GM12878 (cell line): ENCODE measurements around the gene ITGB2. TPM values are rescaled to one million over a fixed set of nuclear protein-coding genes. Genes with fewer than 3 reads are reported as not detected.

ENCODE experiments used
- ATAC-seq: fragments of 200-7000 bp; cut with Tn5 transposase; 3 replicates; pipeline ENCODE4 v1.9.1; 2020; ENCODE audit warnings: mild to moderate bottlenecking, moderate library complexity
- BruUV-seq: library from RNA; stranded (reverse); fragments of 400-500 nt; replicated peaks from 2 replicates; lab custom pipeline; 2021; lab: Mats Ljungman, UMichigan
- CTCF ChIA-PET: fragments of 300-600 bp; sonication (Branson Sonifier 250); formaldehyde crosslinking; extraction: SDS; loops from one replicate; lab custom pipeline; 2021; ENCODE audit warnings: inconsistent platforms; lab: Yijun Ruan, JAX
- POLR2A ChIA-PET: fragments of 350-600 bp; formaldehyde crosslinking; extraction: SDS; loops from one replicate; lab custom pipeline; 2021; ENCODE audit warnings: inconsistent platforms; lab: Charles Lee
- RAD21 ChIA-PET: fragments of 300-600 bp; sonication (Branson Sonifier 250); formaldehyde crosslinking; loops from one replicate; lab custom pipeline; 2023; ENCODE audit warnings: antibody characterized with exemption; ENCODE audit not compliant: unreplicated experiment; lab: Charles Lee
- SMC1A ChIA-PET: fragments of 300-600 bp; sonication (Branson Sonifier 250); formaldehyde crosslinking; loops from one replicate; lab custom pipeline; 2023; ENCODE audit not compliant: unreplicated experiment, uncharacterized antibody; lab: Charles Lee
- DNase-seq: peaks from one replicate; pipeline ENCODE4 v3.0.0-alpha.2; 2011; ENCODE audit warnings: low read depth, low spot score
- FAIRE-seq: peaks from 3 replicates; lab custom pipeline; 2011; peaks lifted over from hg19 to GRCh38; lab: Jason Lieb, UNC
- H2AFZ ChIP-seq: 2 replicates; pipeline ENCODE4 v1.6.0; 2011; ENCODE audit warnings: low read depth, low read length, control low read depth; ENCODE audit not compliant: control insufficient read depth
- H3K27ac ChIP-seq: 2 replicates; pipeline ENCODE4 v1.5.1; 2011; ENCODE audit warnings: control low read depth; ENCODE audit not compliant: control insufficient read depth, insufficient read depth
- H3K27me3 ChIP-seq, 2 experiments: replicated peaks in 1 of 2; 2 replicates each; pipeline versions ENCODE4 v1.6.0 to v1.6.1; 2011; ENCODE audit warnings: low read length in 1 of 2; ENCODE audit not compliant: control insufficient read depth in 2 of 2, insufficient read depth in 2 of 2
- H3K36me3 ChIP-seq, 2 experiments: 2 replicates each; pipeline ENCODE4 v1.5.1; 2011; ENCODE audit warnings: low read length in 1 of 2; ENCODE audit not compliant: control insufficient read depth in 2 of 2, insufficient read depth in 2 of 2
- H3K4me1 ChIP-seq: 2 replicates; pipeline ENCODE4 v1.6.1; 2011; ENCODE audit warnings: mild to moderate bottlenecking, low read length, moderate library complexity, mixed read lengths; ENCODE audit not compliant: control insufficient read depth, insufficient read depth
- H3K4me2 ChIP-seq: 2 replicates; pipeline ENCODE4 v1.6.0; 2011; ENCODE audit warnings: control low read depth; ENCODE audit not compliant: control insufficient read depth, insufficient read depth
- H3K4me3 ChIP-seq: fragments of 200-600 bp; sonication (generic); 2 replicates; pipeline ENCODE4 v1.5.1; 2016
- H3K79me2 ChIP-seq: 2 replicates; pipeline ENCODE4 v1.6.0; 2011; ENCODE audit warnings: low read length; ENCODE audit not compliant: control insufficient read depth, insufficient read depth
- H3K9ac ChIP-seq: 2 replicates; pipeline ENCODE4 v1.8.0; 2011; ENCODE audit warnings: low read length, control low read depth, mixed read lengths; ENCODE audit not compliant: control insufficient read depth, insufficient read depth
- H3K9me3 ChIP-seq: replicated peaks from 3 replicates; pipeline ENCODE4 v1.5.1; 2011; ENCODE audit warnings: mild to moderate bottlenecking, low read length; ENCODE audit not compliant: control insufficient read depth, insufficient read depth
- H4K20me1 ChIP-seq: 2 replicates; pipeline ENCODE4 v1.6.0; 2011; ENCODE audit not compliant: control insufficient read depth, insufficient read depth
- BHLHE40 ChIP-seq, 2 experiments: fragments of 450-650 bp in 1 of 2; IDR thresholded peaks; 2 replicates each; pipeline ENCODE4 v1.6.1; 2011 to 2017; ENCODE audit warnings: low read depth in 2 of 2, borderline replicate concordance in 1 of 2, improper control_type of control experiment in 1 of 2, low read length in 1 of 2, mild to moderate bottlenecking in 1 of 2
- GATAD2B ChIP-seq: fragments of 450-650 bp; conservative IDR thresholded peaks from 2 replicates; pipeline ENCODE4 v1.6.1; 2017; ENCODE audit warnings: low read depth, mild to moderate bottlenecking, moderate library complexity
- IRF4 ChIP-seq: IDR thresholded peaks from 2 replicates; pipeline ENCODE4 v1.6.1; 2011; ENCODE audit warnings: low read depth, low read length
- JUNB ChIP-seq: IDR thresholded peaks from 2 replicates; pipeline ENCODE4 v1.6.1; 2016; ENCODE audit warnings: antibody characterized with exemption, mild to moderate bottlenecking
- MEF2A ChIP-seq: IDR thresholded peaks from 2 replicates; pipeline ENCODE4 v1.6.1; 2011; ENCODE audit warnings: low read depth, mild to moderate bottlenecking, low read length, moderate library complexity; ENCODE audit not compliant: insufficient read depth
- MEF2B ChIP-seq: fragments of 450-650 bp; IDR thresholded peaks from 2 replicates; pipeline ENCODE4 v1.6.1; 2018; ENCODE audit warnings: mild to moderate bottlenecking, moderate library complexity; ENCODE audit not compliant: partially characterized antibody, poor library complexity, severe bottlenecking
- MXI1 ChIP-seq: fragments of 150-350 bp; IDR thresholded peaks from 2 replicates; pipeline ENCODE4 v1.6.1; 2011; ENCODE audit warnings: low read depth, mild to moderate bottlenecking, inconsistent platforms, low read length, improper control_type of control experiment
- PKNOX1 ChIP-seq: fragments of 450-650 bp; IDR thresholded peaks from 2 replicates; pipeline ENCODE4 v1.6.1; 2016; ENCODE audit warnings: mild to moderate bottlenecking
- PML ChIP-seq: IDR thresholded peaks from 2 replicates; pipeline ENCODE4 v1.6.1; 2012; ENCODE audit warnings: low read length, inconsistent platforms
- SMAD1 ChIP-seq: fragments of 450-650 bp; IDR thresholded peaks from 2 replicates; pipeline ENCODE4 v1.6.1; 2018; ENCODE audit warnings: mild to moderate bottlenecking, low read depth; ENCODE audit not compliant: partially characterized antibody
- SMAD5 ChIP-seq: IDR thresholded peaks from 2 replicates; pipeline ENCODE4 v1.6.1; 2016; ENCODE audit warnings: antibody characterized with exemption, low read depth
- SRF ChIP-seq, 2 experiments: IDR thresholded peaks; 2 replicates each; pipeline ENCODE4 v1.6.1; 2011; ENCODE audit warnings: low read depth in 2 of 2, low read length in 2 of 2, mild to moderate bottlenecking in 1 of 2, moderate library complexity in 1 of 2
- ZNF24 ChIP-seq: fragments of 450-650 bp; IDR thresholded peaks from 2 replicates; pipeline ENCODE4 v1.6.1; 2017; ENCODE audit warnings: antibody characterized with exemption, mild to moderate bottlenecking
- WGBS: methylation state at CpG from one replicate; pipeline ENCODE4 v1.1.6; 2016; ENCODE audit warnings: low lambda C conversion rate; ENCODE audit not compliant: insufficient replicate concordance, insufficient coverage; ENCODE audit errors: missing lambda C conversion rate; 5-methylcytosine and 5-hydroxymethylcytosine counted together
- in situ Hi-C: fragments of 300-500 bp; cut with MboI; formaldehyde crosslinking; loops from 9 replicates; pipeline ENCODE4 v1.14.3; 2018; ENCODE audit warnings: mixed read lengths
- intact Hi-C: fragments of 100-400 bp; cut with micrococcal nuclease; formaldehyde crosslinking; loops from one replicate; pipeline ENCODE4 v1.14.2; 2022; ENCODE audit not compliant: unreplicated experiment
- polyA plus RNA-seq, 11 experiments: library from polyadenylated mRNA; depleted of rRNA in 4 of 11; unstranded in 6 of 11; stranded (reverse) in 5 of 11; fragments of >200 nt; fragmentation: Nextera tagmentation in 4 of 11; fragmentation: Illumina TruSeq in 1 of 11; extraction: Ambion mirVana in 4 of 11; extraction: Trizol in 1 of 11; gene quantifications; 1 replicate in 1 of 11; 2 replicates in 10 of 11; pipeline versions ENCODE4 v1.2.1 to v1.2.3, GENCODE V29; 2011 to 2016; ENCODE audit warnings: inconsistent platforms in 2 of 11, missing spikeins in 2 of 11, low read depth in 1 of 11
- total RNA-seq, 4 experiments: library from RNA; depleted of rRNA in 3 of 4; stranded (reverse); fragments of >200 nt in 3 of 4; fragmentation: Illumina TruSeq in 1 of 4; extraction: Trizol in 1 of 4; gene quantifications; 2 replicates each; pipeline versions ENCODE4 v1.2.1 to v1.2.3, GENCODE V29; 2013 to 2021
- TF ChIP-seq, protein P1 (sequence below): fragments of 450-650 bp; conservative IDR thresholded peaks from 2 replicates; pipeline ENCODE4 v1.6.1; 2017; ENCODE audit warnings: mild to moderate bottlenecking, moderate library complexity
- TF ChIP-seq, protein P2 (sequence below): IDR thresholded peaks from 2 replicates; pipeline ENCODE4 v1.6.1; 2011; ENCODE audit warnings: low read depth, mild to moderate bottlenecking, low read length, moderate library complexity, borderline replicate concordance; ENCODE audit errors: extremely low read depth

Gene ITGB2
- total and polyA plus RNA-seq, 10 of the 15 experiments (the other 5 are each of a cell fraction or from before 2014, with no cell fraction given), result 8.0 to 172 (median 58.9) TPM

- TF ChIP-seq, protein P1, sequence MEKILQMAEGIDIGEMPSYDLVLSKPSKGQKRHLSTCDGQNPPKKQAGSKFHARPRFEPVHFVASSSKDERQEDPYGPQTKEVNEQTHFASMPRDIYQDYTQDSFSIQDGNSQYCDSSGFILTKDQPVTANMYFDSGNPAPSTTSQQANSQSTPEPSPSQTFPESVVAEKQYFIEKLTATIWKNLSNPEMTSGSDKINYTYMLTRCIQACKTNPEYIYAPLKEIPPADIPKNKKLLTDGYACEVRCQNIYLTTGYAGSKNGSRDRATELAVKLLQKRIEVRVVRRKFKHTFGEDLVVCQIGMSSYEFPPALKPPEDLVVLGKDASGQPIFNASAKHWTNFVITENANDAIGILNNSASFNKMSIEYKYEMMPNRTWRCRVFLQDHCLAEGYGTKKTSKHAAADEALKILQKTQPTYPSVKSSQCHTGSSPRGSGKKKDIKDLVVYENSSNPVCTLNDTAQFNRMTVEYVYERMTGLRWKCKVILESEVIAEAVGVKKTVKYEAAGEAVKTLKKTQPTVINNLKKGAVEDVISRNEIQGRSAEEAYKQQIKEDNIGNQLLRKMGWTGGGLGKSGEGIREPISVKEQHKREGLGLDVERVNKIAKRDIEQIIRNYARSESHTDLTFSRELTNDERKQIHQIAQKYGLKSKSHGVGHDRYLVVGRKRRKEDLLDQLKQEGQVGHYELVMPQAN, result peak; percentile 42; the same call in 1 of the 2 replicates
- TF ChIP-seq MEF2B (peak; percentile 65), PML (no peak), MXI1 (0 out of 2 replicates have a peak, but pooled peaks have one; percentile 33), GATAD2B (peak; percentile 24), JUNB (no peak)
Observed at GRCh38 chr21:44931501-44932407, 11.1 kb upstream of the ITGB2 start (continued).

GRCh38 chr21:44931137-44931500, 10.4 kb upstream of the ITGB2 start:
- CTCF ChIA-PET, result interaction anchor here (0.7 to 6.1 kb wide), 11 partner anchors 12 to 1214 kb away, joined by 3 to 80 read pairs (median 10); partner anchors contain the start of gene PTTG1IP
- peaks cover 22% of the 10 kb centered on the region for H3K79me2 ChIP-seq
- intact Hi-C loops, result loop anchor here (1.0 to 5.0 kb wide), 4 partner anchors 39 to 129 kb away; partner anchors contain the start of genes SUMO3 and UBE2G2
- peaks cover 1 to 4% of the 10 kb centered on the region in 2 experiments; a peak in 2 of 4 replicates for H3K36me3 ChIP-seq
- peaks cover 6% of the 10 kb centered on the region; the same call in 1 of the 2 replicates for H4K20me1 ChIP-seq
- ATAC-seq (peak; percentile 21), DNase-seq (no peak), FAIRE-seq (no peak)
- peak overlapping the region; percentile 66 for H3K4me2 ChIP-seq
- peak overlapping the region; percentile 42 for H2AFZ ChIP-seq
- peak overlapping the region; percentile 78 for H3K9ac ChIP-seq
- H3K27ac ChIP-seq, result peak overlapping the region; percentile 70
- peak overlapping the region; percentile 86 for H3K4me3 ChIP-seq
- SMC1A ChIA-PET, result interaction anchor here (0.6 to 6.2 kb wide), 6 partner anchors 13 to 130 kb away, joined by 3 to 56 read pairs (median 10); partner anchors contain the start of genes PTTG1IP and UBE2G2
- in situ Hi-C loops, result loop anchor here (10.0 kb wide), 1 partner anchor 46 kb away; no protein-coding TSS in a partner anchor
- POLR2A ChIA-PET, result interaction anchor here (0.7 to 4.5 kb wide), 5 partner anchors 11 to 130 kb away, joined by 4 to 33 read pairs (median 6); partner anchors contain the start of genes ITGB2, PTTG1IP and UBE2G2
- no TSS peak for BruUV-seq
- WGBS, result 1% methylated on average over 15 of the region's 19 CpGs
- RAD21 ChIA-PET, result interaction anchor here (0.7 to 3.3 kb wide), 11 partner anchors 10 to 194 kb away, joined by 3 to 35 read pairs (median 13); partner anchors contain the start of genes ITGB2, PTTG1IP, SLX9 and UBE2G2
- no peaks in the 10 kb centered on the region for H3K27me3 ChIP-seq
- no peaks in the 10 kb centered on the region for H3K9me3 ChIP-seq
- peaks cover 46% of the 10 kb centered on the region for H3K4me1 ChIP-seq
- TF ChIP-seq PKNOX1 (no peak), MEF2B (peak; percentile 97), SRF (IDR thresholded peaks at IDR 0.05; ENCODE audit: low read depth in 2 of 2, low read length in 2 of 2) (0 out of 4 replicates have a peak, but pooled peaks of 1 of the 2 experiments have one; percentile 13), ZNF24 (no peak), BHLHE40 (IDR thresholded peaks at IDR 0.05; ENCODE audit: borderline replicate concordance in 1 of 2, low read depth in 2 of 2, low read length in 1 of 2) (peak; percentile 41 to 58; a peak in 2 of 4 replicates), IRF4 (no peak), MEF2A (0 out of 2 replicates have a peak, but pooled peaks have one; percentile 37), SMAD5 (no peak), SMAD1 (peak; percentile 30)
- TF ChIP-seq, protein P2, sequence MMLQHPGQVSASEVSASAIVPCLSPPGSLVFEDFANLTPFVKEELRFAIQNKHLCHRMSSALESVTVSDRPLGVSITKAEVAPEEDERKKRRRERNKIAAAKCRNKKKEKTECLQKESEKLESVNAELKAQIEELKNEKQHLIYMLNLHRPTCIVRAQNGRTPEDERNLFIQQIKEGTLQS, result no peak
